Right lobe of liver (tissue), 4 donors: ENCODE results near the gene PUS7.
"Not testable (repeated sequence)": the region's sequence is repeated elsewhere in the genome, so short reads cannot be mapped to it uniquely, and the experiment has no call there.

Source experiments
- CTCF ChIP-seq, 4 donors: fragments of 200-600 bp in 3 of 4; fragments of 450-650 bp in 1 of 4; IDR thresholded peaks; one replicate each; pipeline versions ENCODE4 v1.5.1 to v1.8.0; 2016 to 2022; ENCODE audit warnings: antibody characterized with exemption in 4 of 4, mild to moderate bottlenecking in 2 of 4
- POLR2A ChIP-seq: fragments of 450-650 bp; IDR thresholded peaks from one replicate; pipeline ENCODE4 v1.6.1; 2017; ENCODE audit warnings: antibody characterized with exemption, mild to moderate bottlenecking
- donor health status: DM: no; HTN: no; CAD: no.
- donor health status: DM: no; HTN: no; CAD: no.
- donor health status: DM: no; HTN: yes; CAD: no.

DNA sequence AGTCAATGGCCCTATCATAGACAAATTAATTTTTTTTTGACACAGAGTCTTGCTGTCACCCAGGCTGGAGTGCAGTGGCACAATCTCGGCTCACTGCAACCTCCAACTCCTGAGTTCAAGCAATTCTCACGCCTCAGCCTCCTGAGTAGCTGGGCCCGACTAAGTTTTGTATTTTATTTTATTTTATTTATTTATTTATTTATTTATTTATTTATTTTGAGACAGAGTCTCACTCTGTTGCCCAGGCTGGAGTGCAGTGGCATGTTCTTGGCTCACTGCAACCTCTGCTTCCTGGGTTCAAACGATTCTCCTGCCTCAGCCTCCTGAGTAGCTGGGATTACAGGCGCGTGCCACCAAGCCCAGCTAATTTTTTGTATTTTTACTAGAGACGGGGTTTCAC lies 6.5 kb downstream of the PUS7 start:
- TF ChIP-seq CTCF (IDR thresholded peaks at IDR 0.05); POLR2A: not testable (repeated sequence)
